Left renal pelvis (tissue), 4 donors: ENCODE results near the gene ACVR1. TPM values are rescaled to one million over a fixed set of nuclear protein-coding genes. Genes with fewer than 3 reads are reported as not detected.
"Not testable (repeated sequence)": the region's sequence is repeated elsewhere in the genome, so short reads cannot be mapped to it uniquely, and the experiment has no call there.

ENCODE experiments used
- DNase-seq, 4 donors: peaks; one replicate each; pipeline ENCODE4 v3.0.0-alpha.2; 2013; ENCODE audit warnings: low read depth in 4 of 4, low spot score in 3 of 4
- polyA plus RNA-seq, 4 donors: library from polyadenylated mRNA; unstranded; fragments of 120-200 nt; gene quantifications; one replicate each; pipeline ENCODE4 v1.2.1, GENCODE V29; 2013; ENCODE audit not compliant: insufficient read length in 4 of 4

The ACVR1 gene
- polyA plus RNA-seq, 4 donors = 23.5 to 48.1 (median 31.9) TPM

DNA sequence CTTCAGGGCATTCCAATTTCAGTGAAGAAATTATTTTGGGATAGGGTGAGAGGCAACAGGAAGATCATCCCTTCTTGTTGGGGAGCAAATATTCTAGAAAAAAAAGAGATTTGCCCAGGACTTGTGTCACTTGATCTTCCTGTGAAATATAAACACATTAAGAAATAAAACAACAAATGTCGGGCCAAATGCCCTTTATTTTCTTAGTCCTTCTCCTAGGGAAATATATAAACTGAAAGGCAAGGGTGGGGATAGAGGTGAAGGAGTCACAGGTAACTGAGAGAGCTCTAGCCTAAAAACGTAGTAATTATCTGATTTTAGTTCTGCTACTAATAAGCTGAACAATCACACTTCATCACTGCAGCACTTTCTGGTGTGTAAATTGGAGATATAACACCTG lies 142.9 kb downstream of the ACVR1 start:
- DNase-seq = no peak

DNA sequence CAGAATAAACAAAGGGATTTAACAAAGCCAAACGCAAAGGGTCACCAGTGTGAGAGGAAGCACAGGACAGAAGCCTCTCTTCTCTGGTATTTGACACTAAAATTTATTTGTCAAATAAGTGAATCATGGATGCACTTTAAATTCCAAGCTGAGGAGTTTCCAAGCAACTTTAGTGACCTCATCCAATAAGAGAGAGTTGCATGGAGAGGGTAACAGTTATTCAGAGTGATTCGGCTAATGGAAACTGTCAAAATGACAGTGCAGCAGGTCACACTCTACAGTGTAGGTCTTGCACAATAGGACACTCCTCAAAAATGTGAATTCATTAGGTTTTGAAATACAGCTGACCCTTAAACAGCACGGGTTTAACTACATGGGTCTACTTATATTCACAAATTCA lies 143.5 kb downstream of the ACVR1 start:
- DNase-seq = no peak

DNA sequence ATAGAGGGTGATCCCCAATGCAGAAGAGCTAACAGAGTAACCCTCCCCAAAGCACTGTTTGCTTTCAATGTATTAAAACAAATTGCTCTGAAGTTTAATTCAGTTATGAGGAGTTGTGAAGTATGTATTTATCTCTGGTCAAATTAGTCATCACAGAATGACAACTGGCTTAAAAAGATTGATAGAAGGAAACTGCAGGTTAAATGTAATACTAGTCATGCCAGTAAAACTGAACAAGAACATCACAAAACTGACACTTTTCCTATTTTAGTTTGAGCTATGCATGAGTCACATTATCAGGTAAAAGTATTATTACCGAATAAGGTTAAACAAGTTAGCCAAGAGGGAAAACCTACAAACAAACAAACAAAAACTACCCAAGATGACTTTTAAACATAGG lies 148.4 kb downstream of the ACVR1 start:
- DNase-seq = no peak

DNA sequence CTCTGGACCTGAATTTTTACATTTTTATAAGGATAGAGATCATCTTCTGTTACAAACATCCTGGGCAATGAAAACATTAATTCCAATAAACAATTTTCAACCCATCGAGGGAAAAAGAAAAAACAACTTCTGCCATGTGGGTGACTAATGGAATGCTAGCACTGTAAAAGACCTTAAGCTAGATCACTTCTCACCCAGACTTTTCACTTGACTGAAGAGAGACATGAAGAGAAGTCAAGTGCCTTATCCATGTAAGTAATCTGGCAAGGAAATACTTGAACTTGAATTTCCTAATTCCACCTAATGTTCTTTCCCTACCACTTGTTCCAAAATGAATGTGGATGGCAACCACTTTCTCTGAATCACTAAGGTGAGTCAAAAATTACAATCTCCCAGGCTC lies 149.2 kb downstream of the ACVR1 start:
- DNase-seq = no peak

DNA sequence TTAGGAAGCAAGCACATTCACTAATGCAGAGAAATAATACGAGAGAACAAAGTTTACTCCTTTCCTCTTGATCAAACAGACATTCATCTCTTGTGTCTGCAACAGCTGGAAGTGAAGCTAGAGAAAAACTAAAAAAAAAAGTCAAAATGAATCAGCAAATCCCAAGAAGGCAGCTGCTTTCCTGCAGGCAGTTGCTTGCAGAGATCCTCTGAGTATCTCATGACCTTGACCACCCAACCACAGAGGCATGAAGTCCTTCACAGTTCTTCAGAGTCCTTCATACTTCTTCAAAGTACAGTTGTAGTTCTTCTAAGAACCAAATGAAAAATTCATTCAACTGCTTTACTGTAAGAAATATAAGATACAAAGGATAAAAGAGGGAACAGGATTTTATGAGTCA lies 150.3 kb downstream of the ACVR1 start:
- no peak for DNase-seq

DNA sequence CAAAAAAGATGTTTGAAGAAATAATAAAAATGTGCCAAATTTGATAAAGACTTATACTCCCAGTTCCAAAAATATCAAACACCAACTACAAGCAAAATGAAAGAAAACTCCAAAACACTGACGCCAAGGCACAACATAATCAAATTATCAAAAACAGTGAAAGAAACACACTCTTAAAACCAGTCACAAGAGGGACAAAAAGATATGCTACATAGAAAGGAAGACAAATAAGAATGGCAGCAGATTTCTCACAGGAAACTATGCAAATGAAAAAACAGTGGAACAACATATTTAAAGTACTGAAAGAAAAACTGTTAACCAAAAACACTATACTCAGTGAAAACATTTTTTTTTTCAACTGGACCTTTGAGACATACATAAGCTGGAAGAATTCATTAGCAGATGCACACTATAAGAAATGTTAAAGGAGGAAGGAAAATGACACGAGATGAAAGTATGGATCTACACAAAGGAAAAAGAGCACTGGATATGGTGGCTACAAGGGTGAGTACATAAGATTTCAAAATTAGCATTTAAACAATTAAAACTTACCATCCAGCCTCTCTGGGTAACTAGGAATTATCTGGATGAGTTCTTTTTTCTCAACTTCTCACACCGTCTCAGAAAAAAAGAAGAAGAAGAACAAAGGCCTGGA lies 153.4 kb downstream of the ACVR1 start:
- DNase-seq = no peak

DNA sequence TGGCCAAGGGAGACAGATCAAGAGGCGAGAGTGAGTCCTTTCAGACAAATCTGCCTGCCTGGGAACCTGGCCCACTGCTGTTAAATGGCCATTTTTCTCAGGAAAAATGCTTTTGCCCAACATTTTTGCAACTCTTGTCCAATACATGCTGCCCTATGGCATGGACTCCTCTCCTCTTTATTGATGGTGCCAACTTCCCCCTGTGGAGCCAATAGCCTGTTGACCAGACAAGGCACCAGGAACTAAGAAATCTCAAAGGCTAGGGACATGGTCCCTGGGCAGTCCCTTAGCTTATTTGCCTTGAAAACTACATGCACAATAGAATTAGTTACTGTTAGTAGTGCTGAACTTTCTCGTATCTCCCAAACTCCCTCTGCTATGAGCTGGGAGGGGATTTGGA lies 155.6 kb downstream of the ACVR1 start:
- no peak for DNase-seq

DNA sequence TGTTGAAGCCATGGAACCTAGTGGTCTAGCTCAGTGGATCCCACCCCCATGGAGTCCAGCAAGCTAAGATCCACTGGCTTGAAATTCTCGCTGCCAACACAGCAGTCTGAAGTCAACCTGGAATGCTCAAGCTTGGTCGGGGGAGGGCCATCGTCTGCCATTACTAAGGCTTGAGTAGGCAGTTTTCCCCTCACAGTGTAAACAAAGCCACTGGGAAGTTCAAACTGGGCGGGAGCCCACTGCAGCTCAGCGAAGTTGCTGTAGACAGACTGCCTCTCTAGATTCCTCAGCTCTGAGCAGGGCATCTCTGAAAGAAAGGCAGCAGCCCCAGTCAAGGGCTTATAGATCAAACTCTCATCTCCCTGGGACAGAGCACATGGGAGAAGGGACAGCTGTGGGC lies 171.5 kb downstream of the ACVR1 start:
- not testable (repeated sequence) for DNase-seq

DNA sequence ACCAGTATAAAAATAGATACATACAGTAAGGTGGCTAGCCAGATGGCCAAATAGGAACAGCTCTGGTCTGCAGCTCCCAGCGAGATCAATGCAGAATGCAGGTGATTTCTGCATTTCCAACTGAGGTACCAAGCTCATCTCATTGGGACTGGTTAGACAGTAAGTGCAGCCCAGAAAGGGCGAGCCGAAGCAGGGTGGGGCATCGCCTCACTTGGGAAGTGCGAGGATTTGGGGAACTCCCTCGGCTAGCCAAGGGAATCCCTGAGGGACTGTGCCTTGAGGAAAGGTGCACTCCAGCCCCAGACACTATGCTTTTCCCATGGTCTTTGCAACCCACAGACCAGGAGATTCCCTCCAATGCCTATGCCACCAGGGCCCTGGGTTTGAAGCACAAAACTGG lies 172.0 kb downstream of the ACVR1 start:
- not testable (repeated sequence) for DNase-seq

DNA sequence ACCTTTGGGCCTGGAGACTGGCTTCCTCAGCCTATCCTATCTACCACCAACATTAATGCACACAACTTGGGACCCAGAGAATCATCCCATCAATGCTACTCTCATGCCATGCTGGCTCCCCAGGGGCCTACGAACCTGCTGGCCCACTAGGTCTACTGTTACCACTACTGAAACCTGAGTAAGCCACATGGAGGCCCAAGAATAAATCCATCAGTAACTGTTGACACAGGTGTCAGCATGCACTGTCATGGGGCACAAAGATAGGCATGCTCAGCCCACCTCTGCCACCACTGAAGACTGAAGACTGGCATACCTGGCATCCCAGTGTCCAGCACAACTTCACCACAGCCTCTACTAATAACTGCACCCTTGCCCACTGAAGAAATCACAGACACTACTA lies 176.3 kb downstream of the ACVR1 start:
- no peak for DNase-seq

DNA sequence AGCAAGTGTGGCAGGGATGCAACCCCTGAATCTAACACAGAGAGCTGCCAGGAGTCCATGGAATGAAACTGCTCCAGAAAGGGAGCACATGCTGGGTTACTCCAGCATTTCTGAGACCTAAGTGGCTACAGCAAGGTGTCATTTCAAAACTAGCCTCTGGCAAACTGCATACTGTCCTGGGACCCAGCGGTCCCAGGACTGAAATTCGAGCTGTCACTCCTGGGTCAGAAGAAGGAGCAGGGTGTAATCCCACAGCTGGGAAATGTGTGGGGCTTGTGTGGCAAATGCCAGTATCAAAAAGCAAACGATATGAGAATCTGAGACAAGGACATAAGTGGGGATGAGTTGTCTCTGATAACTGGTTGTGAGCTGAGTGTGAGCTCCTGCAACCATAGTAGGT lies 177.1 kb downstream of the ACVR1 start:
- DNase-seq = no peak

DNA sequence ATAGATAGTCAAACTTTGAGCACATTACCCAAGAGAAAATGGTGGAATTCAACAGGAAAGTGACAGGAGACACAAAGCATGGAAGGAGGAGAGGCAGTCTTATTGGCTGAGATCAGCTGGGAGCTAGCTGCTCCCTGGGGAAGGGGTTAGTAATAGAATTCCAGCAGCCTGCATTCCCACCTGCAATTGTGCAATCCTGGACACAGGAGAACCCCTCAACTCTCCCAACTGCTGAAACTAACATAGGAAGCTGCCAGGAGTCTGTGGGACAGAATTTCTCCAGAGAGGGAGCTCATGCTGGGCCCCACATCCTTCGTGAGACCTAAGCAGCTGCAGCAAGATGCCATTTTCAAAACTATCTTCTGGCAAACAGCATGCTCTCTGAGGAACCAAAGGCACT lies 177.7 kb downstream of the ACVR1 start:
- no peak for DNase-seq

DNA sequence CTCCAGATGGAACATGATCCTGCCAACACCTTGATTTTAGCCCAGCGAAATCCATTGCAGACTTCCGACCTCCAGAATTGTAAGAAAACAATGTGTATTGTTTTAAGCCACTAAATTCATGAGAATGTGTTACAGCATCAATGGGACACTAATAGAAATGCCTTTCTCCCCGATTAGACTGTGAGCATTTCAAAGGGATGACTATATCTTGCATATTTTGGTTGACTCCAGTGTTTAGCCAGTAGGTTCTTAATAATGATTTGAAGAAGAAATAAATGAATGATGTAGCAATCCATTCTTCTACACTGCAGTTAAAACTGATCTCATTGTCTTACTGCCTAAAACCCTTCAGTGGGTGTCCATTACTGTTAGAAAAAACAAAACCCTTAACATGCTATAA lies 180.1 kb downstream of the ACVR1 start:
- no peak for DNase-seq

DNA sequence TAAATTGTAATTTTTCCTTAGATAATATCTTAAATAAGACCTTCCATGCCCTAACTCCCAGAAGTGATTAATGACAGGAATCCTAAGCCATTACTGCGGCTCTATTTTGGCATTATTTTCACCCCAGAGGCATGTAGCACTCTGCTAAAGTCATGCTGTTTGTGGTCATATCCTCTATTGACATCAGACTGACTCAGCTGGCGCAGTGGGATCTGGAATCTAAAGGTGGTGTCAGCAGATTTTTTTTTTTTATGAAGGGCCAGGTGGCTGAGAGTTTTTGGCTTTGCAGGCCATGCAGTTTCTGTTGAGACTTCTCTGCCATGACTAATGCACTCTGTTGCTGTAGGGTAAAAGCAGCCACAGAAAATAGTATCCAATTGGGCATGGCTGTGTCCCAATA lies 183.4 kb downstream of the ACVR1 start:
- no peak for DNase-seq

DNA sequence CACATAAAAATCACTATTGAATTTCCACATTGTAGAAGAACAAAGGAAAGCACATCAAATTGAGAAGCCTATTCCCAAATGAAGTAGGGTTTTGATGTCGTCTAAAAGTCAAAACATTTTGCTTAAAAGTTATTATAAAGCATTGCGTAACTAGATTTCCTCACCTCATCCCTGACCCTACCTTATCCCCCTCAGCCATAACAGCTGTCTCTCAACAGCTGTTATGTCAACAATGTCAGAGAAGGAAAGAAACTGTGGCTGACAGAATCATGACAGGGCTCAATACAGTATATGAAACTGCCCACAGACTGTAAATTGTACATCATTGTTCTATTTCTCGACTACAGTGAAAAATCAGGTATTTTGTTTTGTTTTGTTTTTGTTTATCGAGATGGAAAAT lies 184.4 kb downstream of the ACVR1 start:
- no peak for DNase-seq

DNA sequence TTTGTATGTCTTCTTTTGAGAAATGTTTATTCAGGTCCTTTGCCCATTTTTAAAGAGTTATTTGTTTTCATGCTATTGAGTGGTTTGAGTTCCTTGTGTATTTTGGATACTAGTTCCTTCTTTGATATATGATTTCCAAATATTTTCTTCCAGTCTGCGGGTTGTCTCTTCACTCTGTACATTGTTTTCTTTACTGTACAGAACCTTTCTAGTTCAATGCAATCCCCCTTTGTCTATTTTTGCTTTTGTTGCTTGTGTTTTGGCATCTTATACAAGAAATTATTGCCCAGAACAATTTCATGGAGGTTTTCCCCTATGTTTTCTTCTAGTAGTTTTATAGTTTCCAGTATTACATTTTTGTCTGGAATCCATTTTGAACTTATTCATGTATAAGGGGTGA lies 185.0 kb downstream of the ACVR1 start:
- no peak for DNase-seq

Other genes with a start within 250 kb of the ACVR1 start
- gene ACVR1C, start 247.5 kb downstream of the ACVR1 start, polyA plus RNA-seq = under 1 TPM; 0.04 to 0.34 (median 0.18) TPM
- 1 to 10 TPM in 3 of 4 donors, under 1 TPM in 1; 0.57 to 10.0 (median 4.8) TPM for gene UPP2, start 225.5 kb upstream of the ACVR1 start, polyA plus RNA-seq